ENCODE measurements around the gene GNL2. TPM values are rescaled to one million over a fixed set of nuclear protein-coding genes. Genes with fewer than 3 reads are reported as not detected.
A peak's percentile ranks its signal among the peaks of the same experiment; 100 is the strongest.

The GNL2 gene
- 78.6 TPM for polyA plus RNA-seq (2013, experiment 1 of 2; ENCODE audit: insufficient read length)
- 68.1 TPM for polyA plus RNA-seq (2013, experiment 2 of 2; ENCODE audit: insufficient read length)

GRCh38 chr1:37595440-37596181 lies at the start of gene GNL2:
GNL2 (minus strand) TSS chr1:37595937; CDS start chr1:37595822, 115 bp downstream.
- peak; percentile 95 for DNase-seq

DNA sequence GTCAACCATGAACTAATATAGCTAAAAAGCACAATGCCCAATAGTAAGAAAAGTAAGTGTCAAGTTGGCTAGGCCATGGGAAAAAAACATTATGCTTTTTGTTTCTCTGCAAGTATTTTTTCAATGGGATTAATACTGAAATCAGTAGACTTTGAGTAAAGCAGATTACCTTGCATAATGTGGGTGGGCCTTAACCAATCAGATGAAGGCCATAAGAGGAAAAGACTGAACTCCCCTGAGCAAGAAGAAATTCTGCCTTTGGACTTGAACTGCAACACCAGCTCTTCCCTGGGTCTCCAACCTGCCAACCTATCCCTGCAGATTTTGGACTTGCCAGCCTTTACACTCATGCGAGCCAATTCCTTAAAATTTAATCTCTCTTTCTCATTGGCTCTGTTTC lies 45.3 kb upstream of the GNL2 start:
- no peak for DNase-seq

GRCh38 chr1:37636435-37636834 lies 40.7 kb upstream of the GNL2 start:
- DNase-seq = no peak

DNA sequence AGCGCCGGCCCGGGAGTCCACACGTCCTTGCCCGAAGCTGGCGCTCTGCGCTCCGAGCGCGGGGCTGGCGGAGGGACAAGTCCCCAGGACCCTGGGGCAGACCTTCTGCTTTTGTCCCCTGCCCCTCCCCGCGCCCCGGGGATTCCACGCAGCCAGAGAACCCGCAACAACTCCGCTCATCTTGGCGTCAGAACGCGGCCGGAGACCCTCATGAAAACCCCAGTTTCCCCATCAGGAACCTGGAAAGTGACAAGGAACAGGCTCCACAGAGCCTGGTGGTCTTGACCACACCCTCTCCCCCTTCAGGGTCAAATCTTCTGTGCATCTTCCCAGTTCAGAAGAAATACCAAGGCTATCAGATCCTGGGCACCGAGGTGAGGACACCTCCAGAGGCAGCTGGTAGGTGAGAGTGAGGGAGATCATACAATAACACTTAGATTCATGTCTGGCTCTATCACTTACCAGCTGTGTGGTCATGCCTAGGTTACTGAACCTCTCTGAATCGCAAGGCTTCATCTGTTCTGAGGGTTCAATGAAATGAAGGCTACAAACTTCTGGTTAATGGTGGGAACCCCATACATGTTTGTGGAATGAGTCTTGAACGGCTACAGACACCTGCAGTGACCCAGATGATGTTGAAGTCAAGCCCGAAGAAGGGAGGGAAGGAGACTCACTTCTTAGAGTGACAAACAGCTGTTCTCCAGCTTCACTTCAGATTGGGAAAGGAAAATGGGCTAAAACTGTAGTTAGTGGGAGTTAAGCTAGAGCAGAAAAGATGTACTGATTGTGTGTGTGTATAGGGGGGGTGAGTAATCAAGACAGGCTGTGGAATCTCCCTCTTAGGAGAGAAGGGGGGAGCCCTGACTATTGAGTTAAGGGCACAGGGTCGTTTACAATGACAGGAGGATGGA lies 39.5 kb upstream of the GNL2 start:
- no peak for DNase-seq

- DNase-seq = peak; percentile 23
Measured at GRCh38 chr1:37634244-37634991, 38.7 kb upstream of the GNL2 start, which contains the start of gene RSPO1. RSPO1 (minus strand) TSS chr1:37634892; CDS start chr1:37629661, 5,231 bp downstream.

DNA sequence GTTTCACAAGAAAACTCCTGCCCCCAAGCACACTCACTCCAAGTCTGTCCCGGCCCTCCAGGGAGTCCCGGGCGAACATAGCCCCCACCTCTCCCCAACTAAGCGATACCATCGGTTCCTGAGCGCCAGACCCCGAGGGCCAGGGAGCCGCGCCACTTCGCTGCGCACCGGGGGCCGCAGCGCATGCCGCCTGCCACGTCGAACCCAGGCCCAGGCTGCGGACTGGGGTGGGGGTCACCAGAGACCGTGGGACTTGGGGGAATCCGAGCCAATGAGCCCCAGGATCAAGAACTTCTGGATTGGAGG lies 38.2 kb upstream of the GNL2 start:
- no peak for DNase-seq

DNA sequence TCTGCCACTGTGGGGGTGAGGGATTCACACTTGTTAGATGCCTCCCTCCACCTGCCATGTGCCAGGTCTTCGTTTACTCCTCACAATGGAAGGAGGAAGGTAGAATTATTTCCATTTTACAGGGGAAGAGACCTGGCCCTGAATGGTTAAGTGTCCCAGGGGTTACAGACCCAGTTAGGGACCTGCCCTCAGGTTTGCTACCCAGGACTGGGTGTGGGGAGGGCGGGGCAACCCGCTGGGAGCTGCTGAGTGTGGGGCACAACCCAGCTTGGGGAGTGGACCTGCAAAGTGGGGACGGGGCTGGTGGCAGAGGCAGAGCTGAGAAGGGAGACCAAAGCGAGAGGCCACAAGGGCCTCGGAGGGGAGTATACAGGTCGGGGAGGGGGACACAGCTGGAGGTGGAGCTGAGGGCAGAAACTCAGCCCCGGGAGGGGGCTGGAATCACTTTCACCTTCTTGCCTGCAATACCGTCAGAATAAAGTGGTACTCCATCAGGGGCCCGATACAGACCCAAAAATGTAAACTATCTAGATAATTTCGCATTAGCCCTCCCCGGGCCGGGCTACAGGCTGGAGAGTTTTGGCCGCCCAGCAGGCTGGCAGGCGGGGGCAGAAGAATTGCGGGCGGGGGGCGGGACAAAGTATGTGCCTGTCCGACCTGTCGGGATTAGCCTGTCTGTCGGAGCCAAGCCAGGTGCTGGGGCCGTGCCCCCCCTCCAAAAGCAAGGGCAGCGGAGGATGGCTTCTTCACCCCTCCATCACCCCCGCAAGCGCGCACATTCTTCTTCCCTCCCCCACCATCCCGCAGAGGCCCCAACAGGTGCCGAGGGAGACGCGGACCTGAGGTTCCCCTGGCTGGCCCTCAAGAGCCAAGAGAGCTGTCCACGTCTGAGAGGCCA lies 37.6 kb upstream of the GNL2 start:
- DNase-seq = no peak

DNA sequence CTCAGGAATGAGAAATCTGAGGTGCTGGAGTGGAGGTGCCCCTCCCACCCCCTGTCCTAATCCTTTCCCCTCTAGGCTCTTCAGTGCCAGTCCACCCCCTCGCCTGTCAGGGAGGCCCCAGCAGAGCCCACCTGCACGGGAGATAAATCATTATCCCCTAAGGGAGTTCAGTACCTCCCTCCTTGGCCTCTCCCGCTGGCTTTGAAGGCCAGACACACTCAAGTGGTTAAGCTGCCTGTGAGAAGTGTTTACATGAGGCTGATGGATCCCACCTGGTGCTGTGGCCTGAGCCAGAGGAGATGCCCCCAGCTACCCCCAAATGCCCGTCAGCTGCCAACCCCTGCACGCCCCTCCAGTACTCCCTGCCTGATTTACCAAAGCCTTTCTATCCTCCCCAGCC lies 35.3 kb upstream of the GNL2 start:
- no peak for DNase-seq

- no peak for DNase-seq
Measured at GRCh38 chr1:37630426-37631028, 34.8 kb upstream of the GNL2 start.

- DNase-seq = no peak
Measured at GRCh38 chr1:37629726-37630425, 34.1 kb upstream of the GNL2 start.

DNA sequence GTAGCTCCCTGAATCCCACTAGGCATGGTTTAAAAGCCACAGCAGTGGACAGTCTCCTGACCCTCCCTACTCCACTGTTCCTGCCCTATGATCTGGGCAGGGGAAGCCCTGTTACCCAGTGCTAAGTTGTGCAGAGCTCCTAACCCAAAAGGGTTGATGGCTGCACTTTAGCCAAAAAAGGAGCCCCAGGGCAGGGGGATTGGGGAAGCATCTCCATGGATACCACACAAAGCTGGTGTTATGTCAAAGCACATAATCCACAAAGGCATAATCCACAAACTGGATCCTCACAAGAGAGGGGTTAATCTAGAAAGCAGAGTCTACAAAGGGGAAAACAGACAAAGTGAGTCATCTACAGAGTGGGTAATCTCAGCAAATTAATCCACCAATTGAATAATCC lies 33.3 kb upstream of the GNL2 start:
- no peak for DNase-seq

- no peak for DNase-seq
Measured at GRCh38 chr1:37628026-37628556, 32.4 kb upstream of the GNL2 start.

- DNase-seq = no peak
Measured at GRCh38 chr1:37622131-37622530, 26.4 kb upstream of the GNL2 start.

GRCh38 chr1:37621326-37621870 lies 25.7 kb upstream of the GNL2 start:
- no peak for DNase-seq

DNA sequence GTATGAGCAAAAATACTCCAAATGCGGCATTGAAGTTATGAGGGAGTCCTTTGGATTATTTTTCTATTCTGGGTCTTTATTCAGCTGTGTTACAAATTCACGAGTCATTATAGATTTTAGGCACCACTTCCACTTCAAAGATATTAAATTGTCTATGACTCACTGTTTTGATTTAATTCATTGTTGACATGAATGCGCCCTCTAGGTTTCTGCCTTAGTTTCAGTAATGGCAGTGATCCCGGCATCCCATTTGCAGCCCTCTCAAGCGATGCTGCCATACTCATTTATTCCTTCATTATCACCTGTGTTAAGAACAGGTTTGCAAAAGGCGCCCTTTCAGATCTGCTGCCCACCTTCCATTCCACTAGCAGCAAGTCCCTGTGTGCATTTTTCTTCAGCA lies 25.0 kb upstream of the GNL2 start:
- DNase-seq = peak; percentile 3

DNA sequence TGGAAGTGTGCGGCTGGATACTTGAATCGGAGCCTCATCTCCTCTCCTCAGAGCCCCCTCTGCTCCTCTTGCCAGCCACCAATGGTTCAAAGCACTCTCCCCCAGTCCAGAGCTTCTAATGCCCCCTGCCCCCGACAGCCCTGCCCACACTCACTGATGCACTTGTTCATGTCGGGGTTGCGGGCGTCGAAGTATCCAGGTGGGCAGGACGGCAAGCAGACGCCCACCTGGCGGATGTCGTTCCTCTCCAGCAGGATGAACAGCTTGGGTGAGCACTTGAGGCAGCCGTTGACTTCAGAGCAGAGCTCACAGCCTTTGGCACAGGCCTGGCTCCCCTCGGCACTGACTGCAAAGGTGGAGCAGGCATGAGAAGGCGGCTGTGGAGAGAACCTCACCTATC lies 20.6 kb upstream of the GNL2 start:
- no peak for DNase-seq

DNA sequence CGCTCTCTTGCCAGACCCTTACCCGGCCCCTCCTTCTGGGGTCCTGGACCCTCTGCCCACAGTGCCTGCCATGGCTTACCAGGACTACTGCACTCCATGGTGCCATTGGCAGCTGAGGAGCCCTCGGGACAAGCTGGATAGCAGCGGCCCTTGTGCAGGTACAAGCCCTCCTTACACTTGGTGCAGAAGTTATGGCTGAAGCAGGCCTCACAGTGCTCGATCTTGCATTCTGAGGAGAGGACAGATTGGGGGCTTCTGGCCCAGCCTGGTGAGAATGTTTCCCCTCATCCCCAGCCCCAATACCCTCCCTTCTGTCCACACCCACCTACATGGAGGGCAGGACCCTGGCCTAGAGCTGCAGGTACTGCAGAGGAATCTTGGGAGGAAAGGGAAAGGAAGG lies 18.4 kb upstream of the GNL2 start:
- no peak for DNase-seq

DNA sequence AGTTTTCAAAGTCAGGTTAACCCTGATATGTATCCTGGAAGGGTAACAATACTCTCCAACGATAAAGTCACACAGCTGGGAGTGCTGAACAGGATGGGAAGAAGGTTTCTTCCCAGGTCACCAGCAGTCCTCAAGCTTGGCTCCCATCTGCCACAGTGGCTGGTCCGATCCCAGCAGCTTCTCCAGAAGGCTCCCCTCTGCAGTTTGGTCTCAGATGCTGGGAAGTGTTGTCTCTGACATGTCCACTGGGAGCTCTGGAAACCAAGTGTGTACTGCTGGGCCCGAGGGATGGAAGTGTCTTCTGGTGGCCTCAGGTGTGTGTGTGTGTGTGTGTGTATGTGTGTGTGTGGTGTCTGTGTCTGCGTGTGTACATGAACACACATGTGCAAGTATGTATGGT lies 16.4 kb upstream of the GNL2 start:
- no peak for DNase-seq

DNA sequence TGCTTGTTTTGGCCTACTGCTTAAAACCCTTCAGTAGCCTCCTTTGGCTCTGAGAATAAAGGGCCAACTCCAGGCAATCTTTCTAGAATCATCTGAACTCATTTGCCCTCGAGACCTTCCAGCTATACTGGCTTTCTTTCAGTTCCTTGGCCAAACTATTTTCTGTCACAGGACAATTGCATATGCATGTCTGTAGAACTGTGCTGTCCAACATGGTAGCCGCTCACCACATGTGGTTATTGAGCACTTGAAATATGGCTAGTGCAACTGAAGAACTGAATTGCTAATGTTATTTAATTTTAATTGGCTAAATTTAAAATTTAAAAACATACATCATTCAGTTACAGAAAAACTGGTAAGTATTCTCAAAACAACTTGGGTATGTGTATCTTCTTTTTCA lies 14.3 kb upstream of the GNL2 start:
- DNase-seq = no peak

DNA sequence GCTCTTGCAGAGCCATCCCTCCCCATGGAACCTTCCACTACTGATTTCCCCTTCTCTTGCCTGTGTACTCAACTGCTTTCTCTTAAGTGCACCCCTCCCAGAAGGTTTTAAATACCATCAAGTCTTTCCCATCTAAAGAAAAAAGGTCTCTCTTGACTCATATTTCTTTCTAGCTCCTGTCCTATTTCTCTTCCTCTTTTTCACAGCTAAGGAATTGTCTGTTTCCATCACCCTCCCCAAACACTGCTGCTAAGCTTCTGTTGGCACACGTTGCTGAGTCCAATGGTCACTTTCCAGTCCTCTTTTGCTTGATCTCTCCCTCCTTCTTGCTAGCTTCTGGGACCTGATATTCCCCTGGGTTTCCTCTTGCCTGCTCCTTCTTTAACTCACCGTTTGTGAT lies 13.3 kb upstream of the GNL2 start:
- no peak for DNase-seq
